WTC11 (cell line): Measurements from ENCODE around the gene AMER1. TPM values are rescaled to one million over a fixed set of nuclear protein-coding genes. Genes with fewer than 3 reads are reported as not detected.

ENCODE experiments used
- ATAC-seq: fragments of 200-7000 bp; cut with Tn5 transposase; 2 replicates; pipeline ENCODE4 v1.10.0; 2021; ENCODE audit warnings: mild to moderate bottlenecking, moderate library complexity
- CTCF ChIA-PET: fragments of 300-600 bp; sonication (Branson Sonifier 250); formaldehyde crosslinking; loops from one replicate; lab custom pipeline; 2021; ENCODE audit warnings: antibody characterized with exemption; lab: Charles Lee
- POLR2A ChIA-PET: fragments of 350-600 bp; sonication (Branson Sonifier 250); formaldehyde crosslinking; loops from one replicate; lab custom pipeline; 2021; ENCODE audit warnings: antibody characterized with exemption; lab: Charles Lee
- DNase-seq: peaks from one replicate; pipeline ENCODE4 v3.0.0; 2021; ENCODE audit warnings: low spot score
- H3K27ac Mint-ChIP-seq: 2 replicates; pipeline ENCODE4 v1.8.0; 2021; ENCODE audit warnings: mixed read lengths
- H3K27me3 Mint-ChIP-seq: 2 replicates; pipeline ENCODE4 v1.8.0; 2021; ENCODE audit warnings: low read depth, mild to moderate bottlenecking, moderate library complexity, mixed read lengths
- H3K36me3 Mint-ChIP-seq: 2 replicates; pipeline ENCODE4 v1.8.0; 2021; ENCODE audit warnings: mixed read lengths
- H3K4me1 Mint-ChIP-seq: 2 replicates; pipeline ENCODE4 v1.8.0; 2022; ENCODE audit warnings: mixed read lengths
- H3K4me3 Mint-ChIP-seq: 2 replicates; pipeline ENCODE4 v1.8.0; 2021; ENCODE audit warnings: mild to moderate bottlenecking, moderate library complexity, mixed read lengths
- H3K9me3 Mint-ChIP-seq: 2 replicates; pipeline ENCODE4 v1.8.0; 2021; ENCODE audit warnings: mixed read lengths
- CREB1 ChIP-seq: sonication (generic); formaldehyde crosslinking; IDR thresholded peaks from 2 replicates; pipeline ENCODE4 v1.8.0; 2023; ENCODE audit warnings: mild to moderate bottlenecking, missing genetic modification reagents
- CREM ChIP-seq: sonication (generic); formaldehyde crosslinking; IDR thresholded peaks from 2 replicates; pipeline ENCODE4 v1.8.1; 2022; ENCODE audit warnings: mild to moderate bottlenecking, missing genetic modification reagents, moderate library complexity
- EMX1 ChIP-seq: fragments of 250-450 bp; sonication (Bioruptor Pico); IDR thresholded peaks from 2 replicates; pipeline ENCODE4 v1.8.0; 2021; ENCODE audit warnings: mild to moderate bottlenecking
- FOXK1 ChIP-seq: sonication (generic); formaldehyde crosslinking; IDR thresholded peaks from 2 replicates; pipeline ENCODE4 v1.8.0; 2022; ENCODE audit warnings: mild to moderate bottlenecking, moderate library complexity, missing genetic modification reagents
- GABPB1 ChIP-seq: sonication (generic); formaldehyde crosslinking; IDR thresholded peaks from 2 replicates; pipeline ENCODE4 v1.8.1; 2023; ENCODE audit warnings: mild to moderate bottlenecking, missing genetic modification reagents
- GRHL2 ChIP-seq: fragments of 250-450 bp; sonication (Bioruptor Pico); IDR thresholded peaks from 2 replicates; pipeline ENCODE4 v1.8.0; 2022; ENCODE audit warnings: mild to moderate bottlenecking, moderate library complexity; ENCODE audit not compliant: insufficient replicate concordance, severe bottlenecking
- NFYB ChIP-seq: sonication (generic); formaldehyde crosslinking; conservative IDR thresholded peaks from 2 replicates; pipeline ENCODE4 v1.8.0; 2022; ENCODE audit warnings: low read depth, missing genetic modification reagents
- PRRX2 ChIP-seq: fragments of 250-450 bp; sonication (Bioruptor Pico); IDR thresholded peaks from 2 replicates; pipeline ENCODE4 v1.8.0; 2021; ENCODE audit warnings: mild to moderate bottlenecking
- ZNF263 ChIP-seq: sonication (generic); formaldehyde crosslinking; IDR thresholded peaks from 2 replicates; pipeline ENCODE4 v1.8.1; 2022; ENCODE audit warnings: low read depth, mild to moderate bottlenecking, moderate library complexity, missing genetic modification reagents
- ZNF396 ChIP-seq: fragments of 250-450 bp; sonication (Bioruptor Pico); IDR thresholded peaks from 2 replicates; pipeline ENCODE4 v1.8.0; 2021; ENCODE audit warnings: mild to moderate bottlenecking, moderate library complexity, borderline replicate concordance
- ZNF423 ChIP-seq: fragments of 250-450 bp; sonication (Bioruptor Pico); IDR thresholded peaks from 2 replicates; pipeline ENCODE4 v2.1.2; 2022; ENCODE audit warnings: mild to moderate bottlenecking, moderate library complexity
- ZNF671 ChIP-seq: fragments of 250-450 bp; sonication (Bioruptor Pico); IDR thresholded peaks from 2 replicates; pipeline ENCODE4 v1.8.0; 2021; ENCODE audit warnings: mild to moderate bottlenecking
- total RNA-seq: library from RNA; stranded (reverse); gene quantifications from 3 replicates; pipeline ENCODE4 v1.2.3, GENCODE V29; 2021
- TF ChIP-seq, protein P1 (sequence below): sonication (generic); formaldehyde crosslinking; IDR thresholded peaks from 2 replicates; pipeline ENCODE4 v1.8.0; 2022; ENCODE audit warnings: mild to moderate bottlenecking, missing genetic modification reagents
- TF ChIP-seq, protein P2 (sequence below): sonication (generic); formaldehyde crosslinking; IDR thresholded peaks from 2 replicates; pipeline ENCODE4 v1.8.1; 2022; ENCODE audit warnings: low read depth, missing genetic modification reagents, borderline replicate concordance
- TF ChIP-seq, protein P3 (sequence below): sonication (generic); formaldehyde crosslinking; IDR thresholded peaks from 2 replicates; pipeline ENCODE4 v1.8.1; 2023; ENCODE audit warnings: mild to moderate bottlenecking, missing genetic modification reagents, moderate library complexity
- TF ChIP-seq, protein P4 (sequence below): sonication (generic); formaldehyde crosslinking; IDR thresholded peaks from 2 replicates; pipeline ENCODE4 v1.8.0; 2022; ENCODE audit warnings: mild to moderate bottlenecking, missing genetic modification reagents
- TF ChIP-seq, protein P5 (sequence below): fragments of 250-450 bp; sonication (Bioruptor Pico); IDR thresholded peaks from 2 replicates; pipeline ENCODE4 v2.1.2; 2022; ENCODE audit warnings: mild to moderate bottlenecking, moderate library complexity
- TF ChIP-seq, protein P6 (sequence below): fragments of 250-450 bp; sonication (Bioruptor Pico); conservative IDR thresholded peaks from 2 replicates; pipeline ENCODE4 v1.9.0; 2021; ENCODE audit warnings: mild to moderate bottlenecking
- TF ChIP-seq, protein P7 (sequence below): sonication (generic); formaldehyde crosslinking; IDR thresholded peaks from 2 replicates; pipeline ENCODE4 v1.8.1; 2023; ENCODE audit warnings: mild to moderate bottlenecking, moderate library complexity, missing genetic modification reagents
- TF ChIP-seq, protein P8 (sequence below): fragments of 200-600 bp; IDR thresholded peaks from 2 replicates; pipeline ENCODE4 v1.8.0; 2022; ENCODE audit warnings: antibody characterized with exemption
- TF ChIP-seq, protein P9 (sequence below): sonication (generic); formaldehyde crosslinking; IDR thresholded peaks from 2 replicates; pipeline ENCODE4 v1.8.0; 2022; ENCODE audit warnings: mild to moderate bottlenecking, missing genetic modification reagents
- TF ChIP-seq, protein P10 (sequence below): fragments of 250-450 bp; sonication (Bioruptor Pico); IDR thresholded peaks from 2 replicates; pipeline ENCODE4 v1.9.0; 2021; ENCODE audit warnings: mild to moderate bottlenecking

AMER1 gene
- total RNA-seq, 1 experiment from 2014 or later: 9.9 TPM

DNA sequence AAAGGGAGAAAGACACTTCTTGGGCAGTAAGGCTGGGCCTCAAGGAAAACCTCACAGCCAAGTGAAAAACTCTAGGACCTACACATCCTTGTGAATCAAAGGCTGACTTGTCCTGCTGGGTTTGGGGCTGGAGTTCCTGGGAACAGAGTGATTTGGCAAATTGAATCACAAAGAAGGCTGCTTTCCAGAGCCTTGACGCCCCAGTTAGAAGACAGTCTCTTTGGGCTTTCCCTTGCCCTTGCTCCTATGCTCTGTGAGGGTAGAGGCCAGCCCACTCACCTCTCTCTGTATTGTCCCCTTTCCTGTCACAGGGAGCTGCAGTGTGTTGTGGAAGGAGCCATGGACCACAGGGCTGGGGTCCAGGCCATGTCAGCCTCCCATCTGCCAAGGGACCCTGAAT lies 9.6 kb downstream of the AMER1 start (continued):
- TF ChIP-seq ZNF263 (CRISPR knock-in tag): no peak
- TF ChIP-seq, protein P1, sequence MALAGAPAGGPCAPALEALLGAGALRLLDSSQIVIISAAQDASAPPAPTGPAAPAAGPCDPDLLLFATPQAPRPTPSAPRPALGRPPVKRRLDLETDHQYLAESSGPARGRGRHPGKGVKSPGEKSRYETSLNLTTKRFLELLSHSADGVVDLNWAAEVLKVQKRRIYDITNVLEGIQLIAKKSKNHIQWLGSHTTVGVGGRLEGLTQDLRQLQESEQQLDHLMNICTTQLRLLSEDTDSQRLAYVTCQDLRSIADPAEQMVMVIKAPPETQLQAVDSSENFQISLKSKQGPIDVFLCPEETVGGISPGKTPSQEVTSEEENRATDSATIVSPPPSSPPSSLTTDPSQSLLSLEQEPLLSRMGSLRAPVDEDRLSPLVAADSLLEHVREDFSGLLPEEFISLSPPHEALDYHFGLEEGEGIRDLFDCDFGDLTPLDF (CRISPR knock-in tag): no peak
- TF ChIP-seq, protein P2, sequence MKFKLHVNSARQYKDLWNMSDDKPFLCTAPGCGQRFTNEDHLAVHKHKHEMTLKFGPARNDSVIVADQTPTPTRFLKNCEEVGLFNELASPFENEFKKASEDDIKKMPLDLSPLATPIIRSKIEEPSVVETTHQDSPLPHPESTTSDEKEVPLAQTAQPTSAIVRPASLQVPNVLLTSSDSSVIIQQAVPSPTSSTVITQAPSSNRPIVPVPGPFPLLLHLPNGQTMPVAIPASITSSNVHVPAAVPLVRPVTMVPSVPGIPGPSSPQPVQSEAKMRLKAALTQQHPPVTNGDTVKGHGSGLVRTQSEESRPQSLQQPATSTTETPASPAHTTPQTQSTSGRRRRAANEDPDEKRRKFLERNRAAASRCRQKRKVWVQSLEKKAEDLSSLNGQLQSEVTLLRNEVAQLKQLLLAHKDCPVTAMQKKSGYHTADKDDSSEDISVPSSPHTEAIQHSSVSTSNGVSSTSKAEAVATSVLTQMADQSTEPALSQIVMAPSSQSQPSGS: no peak
- TF ChIP-seq CREB1 (CRISPR knock-in tag): no peak

DNA sequence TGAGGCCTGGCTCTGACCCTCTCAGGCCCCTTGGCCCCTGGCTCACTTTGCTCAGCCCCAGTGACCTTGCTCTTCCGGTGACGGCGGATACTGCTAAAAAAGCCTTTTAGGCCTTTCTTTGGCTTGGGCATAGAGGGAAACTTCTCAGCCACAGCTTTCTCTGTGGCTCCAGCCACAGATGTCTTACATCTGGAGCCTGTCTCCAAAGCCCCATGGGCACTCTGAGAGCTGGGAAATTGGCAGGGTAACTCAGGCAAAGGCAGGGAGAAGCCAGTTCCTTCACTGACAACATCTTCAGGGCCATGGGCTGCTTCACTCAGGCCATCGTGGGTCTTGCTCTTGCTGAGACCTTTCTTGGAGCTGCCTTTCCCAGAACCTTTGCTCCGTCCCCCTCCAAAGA lies 12.8 kb downstream of the AMER1 start:
- DNase-seq (no peak), ATAC-seq (no peak)
- TF ChIP-seq, protein P3, sequence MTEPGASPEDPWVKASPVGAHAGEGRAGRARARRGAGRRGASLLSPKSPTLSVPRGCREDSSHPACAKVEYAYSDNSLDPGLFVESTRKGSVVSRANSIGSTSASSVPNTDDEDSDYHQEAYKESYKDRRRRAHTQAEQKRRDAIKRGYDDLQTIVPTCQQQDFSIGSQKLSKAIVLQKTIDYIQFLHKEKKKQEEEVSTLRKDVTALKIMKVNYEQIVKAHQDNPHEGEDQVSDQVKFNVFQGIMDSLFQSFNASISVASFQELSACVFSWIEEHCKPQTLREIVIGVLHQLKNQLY (CRISPR knock-in tag): no peak
- TF ChIP-seq FOXK1 (CRISPR knock-in tag): no peak
- TF ChIP-seq ZNF263 (CRISPR knock-in tag): no peak
- TF ChIP-seq, protein P4, sequence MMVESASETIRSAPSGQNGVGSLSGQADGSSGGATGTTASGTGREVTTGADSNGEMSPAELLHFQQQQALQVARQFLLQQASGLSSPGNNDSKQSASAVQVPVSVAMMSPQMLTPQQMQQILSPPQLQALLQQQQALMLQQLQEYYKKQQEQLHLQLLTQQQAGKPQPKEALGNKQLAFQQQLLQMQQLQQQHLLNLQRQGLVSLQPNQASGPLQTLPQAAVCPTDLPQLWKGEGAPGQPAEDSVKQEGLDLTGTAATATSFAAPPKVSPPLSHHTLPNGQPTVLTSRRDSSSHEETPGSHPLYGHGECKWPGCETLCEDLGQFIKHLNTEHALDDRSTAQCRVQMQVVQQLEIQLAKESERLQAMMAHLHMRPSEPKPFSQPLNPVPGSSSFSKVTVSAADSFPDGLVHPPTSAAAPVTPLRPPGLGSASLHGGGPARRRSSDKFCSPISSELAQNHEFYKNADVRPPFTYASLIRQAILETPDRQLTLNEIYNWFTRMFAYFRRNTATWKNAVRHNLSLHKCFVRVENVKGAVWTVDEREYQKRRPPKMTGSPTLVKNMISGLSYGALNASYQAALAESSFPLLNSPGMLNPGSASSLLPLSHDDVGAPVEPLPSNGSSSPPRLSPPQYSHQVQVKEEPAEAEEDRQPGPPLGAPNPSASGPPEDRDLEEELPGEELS (CRISPR knock-in tag): no peak
- TF ChIP-seq, protein P5, sequence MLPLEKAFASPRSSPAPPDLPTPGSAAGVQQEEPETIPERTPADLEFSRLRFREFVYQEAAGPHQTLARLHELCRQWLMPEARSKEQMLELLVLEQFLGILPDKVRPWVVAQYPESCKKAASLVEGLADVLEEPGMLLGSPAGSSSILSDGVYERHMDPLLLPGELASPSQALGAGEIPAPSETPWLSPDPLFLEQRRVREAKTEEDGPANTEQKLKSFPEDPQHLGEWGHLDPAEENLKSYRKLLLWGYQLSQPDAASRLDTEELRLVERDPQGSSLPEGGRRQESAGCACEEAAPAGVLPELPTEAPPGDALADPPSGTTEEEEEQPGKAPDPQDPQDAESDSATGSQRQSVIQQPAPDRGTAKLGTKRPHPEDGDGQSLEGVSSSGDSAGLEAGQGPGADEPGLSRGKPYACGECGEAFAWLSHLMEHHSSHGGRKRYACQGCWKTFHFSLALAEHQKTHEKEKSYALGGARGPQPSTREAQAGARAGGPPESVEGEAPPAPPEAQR (CRISPR knock-in tag): no peak
- no peak for TF ChIP-seq ZNF396 (CRISPR knock-in tag)
- TF ChIP-seq ZNF671: no peak
- TF ChIP-seq, protein P6, sequence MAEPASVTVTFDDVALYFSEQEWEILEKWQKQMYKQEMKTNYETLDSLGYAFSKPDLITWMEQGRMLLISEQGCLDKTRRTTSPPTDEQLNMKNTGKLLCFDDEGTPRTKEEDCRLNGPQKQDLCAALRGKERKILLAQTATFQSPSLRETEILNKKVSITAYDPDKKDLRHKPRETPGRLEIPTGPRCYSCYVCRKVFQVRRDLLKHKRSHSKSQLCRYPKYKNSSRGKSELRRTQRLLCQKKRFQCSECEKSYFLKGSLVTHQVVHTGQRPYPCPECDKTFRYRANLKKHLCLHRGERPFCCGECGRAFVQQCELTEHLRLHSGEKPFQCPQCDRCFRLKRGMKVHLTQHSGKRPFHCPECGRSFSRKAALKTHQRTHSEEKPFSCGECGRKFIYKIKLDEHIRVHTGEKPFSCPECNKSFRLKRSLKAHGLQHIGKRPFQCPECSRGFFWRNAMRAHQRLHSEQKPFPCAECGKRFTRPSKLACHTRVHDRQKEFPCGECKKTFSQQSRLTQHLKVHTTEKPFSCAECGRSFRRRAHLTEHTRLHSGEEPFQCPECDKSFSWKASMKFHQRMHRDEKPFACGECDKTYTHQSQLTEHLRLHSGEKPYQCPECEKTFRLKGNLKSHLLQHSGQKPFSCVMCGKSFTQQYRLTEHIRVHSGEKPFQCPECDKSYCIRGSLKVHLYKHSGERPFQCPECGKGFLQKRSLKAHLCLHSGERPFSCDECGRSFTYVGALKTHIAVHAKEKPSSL (CRISPR knock-in tag): no peak
- TF ChIP-seq GABPB1 (CRISPR knock-in tag): no peak
- TF ChIP-seq, protein P7, sequence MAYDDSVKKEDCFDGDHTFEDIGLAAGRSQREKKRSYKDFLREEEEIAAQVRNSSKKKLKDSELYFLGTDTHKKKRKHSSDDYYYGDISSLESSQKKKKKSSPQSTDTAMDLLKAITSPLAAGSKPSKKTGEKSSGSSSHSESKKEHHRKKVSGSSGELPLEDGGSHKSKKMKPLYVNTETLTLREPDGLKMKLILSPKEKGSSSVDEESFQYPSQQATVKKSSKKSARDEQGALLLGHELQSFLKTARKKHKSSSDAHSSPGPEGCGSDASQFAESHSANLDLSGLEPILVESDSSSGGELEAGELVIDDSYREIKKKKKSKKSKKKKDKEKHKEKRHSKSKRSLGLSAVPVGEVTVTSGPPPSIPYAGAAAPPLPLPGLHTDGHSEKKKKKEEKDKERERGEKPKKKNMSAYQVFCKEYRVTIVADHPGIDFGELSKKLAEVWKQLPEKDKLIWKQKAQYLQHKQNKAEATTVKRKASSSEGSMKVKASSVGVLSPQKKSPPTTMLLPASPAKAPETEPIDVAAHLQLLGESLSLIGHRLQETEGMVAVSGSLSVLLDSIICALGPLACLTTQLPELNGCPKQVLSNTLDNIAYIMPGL (CRISPR knock-in tag): no peak
- no peak for TF ChIP-seq GRHL2 (CRISPR knock-in tag)
- no peak for TF ChIP-seq PRRX2 (CRISPR knock-in tag)
- TF ChIP-seq ZNF423 (CRISPR knock-in tag): no peak
- TF ChIP-seq NFYB (CRISPR knock-in tag): no peak
- TF ChIP-seq, protein P8, sequence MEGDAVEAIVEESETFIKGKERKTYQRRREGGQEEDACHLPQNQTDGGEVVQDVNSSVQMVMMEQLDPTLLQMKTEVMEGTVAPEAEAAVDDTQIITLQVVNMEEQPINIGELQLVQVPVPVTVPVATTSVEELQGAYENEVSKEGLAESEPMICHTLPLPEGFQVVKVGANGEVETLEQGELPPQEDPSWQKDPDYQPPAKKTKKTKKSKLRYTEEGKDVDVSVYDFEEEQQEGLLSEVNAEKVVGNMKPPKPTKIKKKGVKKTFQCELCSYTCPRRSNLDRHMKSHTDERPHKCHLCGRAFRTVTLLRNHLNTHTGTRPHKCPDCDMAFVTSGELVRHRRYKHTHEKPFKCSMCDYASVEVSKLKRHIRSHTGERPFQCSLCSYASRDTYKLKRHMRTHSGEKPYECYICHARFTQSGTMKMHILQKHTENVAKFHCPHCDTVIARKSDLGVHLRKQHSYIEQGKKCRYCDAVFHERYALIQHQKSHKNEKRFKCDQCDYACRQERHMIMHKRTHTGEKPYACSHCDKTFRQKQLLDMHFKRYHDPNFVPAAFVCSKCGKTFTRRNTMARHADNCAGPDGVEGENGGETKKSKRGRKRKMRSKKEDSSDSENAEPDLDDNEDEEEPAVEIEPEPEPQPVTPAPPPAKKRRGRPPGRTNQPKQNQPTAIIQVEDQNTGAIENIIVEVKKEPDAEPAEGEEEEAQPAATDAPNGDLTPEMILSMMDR: no peak
- no peak for TF ChIP-seq EMX1 (CRISPR knock-in tag)
- TF ChIP-seq, protein P9, sequence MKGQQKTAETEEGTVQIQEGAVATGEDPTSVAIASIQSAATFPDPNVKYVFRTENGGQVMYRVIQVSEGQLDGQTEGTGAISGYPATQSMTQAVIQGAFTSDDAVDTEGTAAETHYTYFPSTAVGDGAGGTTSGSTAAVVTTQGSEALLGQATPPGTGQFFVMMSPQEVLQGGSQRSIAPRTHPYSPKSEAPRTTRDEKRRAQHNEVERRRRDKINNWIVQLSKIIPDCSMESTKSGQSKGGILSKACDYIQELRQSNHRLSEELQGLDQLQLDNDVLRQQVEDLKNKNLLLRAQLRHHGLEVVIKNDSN: no peak
- TF ChIP-seq, protein P10, sequence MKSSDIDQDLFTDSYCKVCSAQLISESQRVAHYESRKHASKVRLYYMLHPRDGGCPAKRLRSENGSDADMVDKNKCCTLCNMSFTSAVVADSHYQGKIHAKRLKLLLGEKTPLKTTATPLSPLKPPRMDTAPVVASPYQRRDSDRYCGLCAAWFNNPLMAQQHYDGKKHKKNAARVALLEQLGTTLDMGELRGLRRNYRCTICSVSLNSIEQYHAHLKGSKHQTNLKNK (CRISPR knock-in tag): no peak
- no peak for TF ChIP-seq CREM (CRISPR knock-in tag)
- Mint-ChIP-seq H3K36me3 (peaks cover 22% of the 10 kb centered on the region), H3K4me3 (no peak overlapping the region), H3K27me3 (no peaks in the 10 kb centered on the region), H3K9me3 (no peaks in the 10 kb centered on the region), H3K27ac (no peak overlapping the region), H3K4me1 (peaks cover 20% of the 10 kb centered on the region)
- CTCF ChIA-PET: no interaction called here
- POLR2A ChIA-PET: no interaction called here
